ENCODE data around the gene QRFPR.
"Not testable (repeated sequence)": the region's sequence is repeated elsewhere in the genome, so short reads cannot be mapped to it uniquely, and the experiment has no call there.

QRFPR gene

DNA sequence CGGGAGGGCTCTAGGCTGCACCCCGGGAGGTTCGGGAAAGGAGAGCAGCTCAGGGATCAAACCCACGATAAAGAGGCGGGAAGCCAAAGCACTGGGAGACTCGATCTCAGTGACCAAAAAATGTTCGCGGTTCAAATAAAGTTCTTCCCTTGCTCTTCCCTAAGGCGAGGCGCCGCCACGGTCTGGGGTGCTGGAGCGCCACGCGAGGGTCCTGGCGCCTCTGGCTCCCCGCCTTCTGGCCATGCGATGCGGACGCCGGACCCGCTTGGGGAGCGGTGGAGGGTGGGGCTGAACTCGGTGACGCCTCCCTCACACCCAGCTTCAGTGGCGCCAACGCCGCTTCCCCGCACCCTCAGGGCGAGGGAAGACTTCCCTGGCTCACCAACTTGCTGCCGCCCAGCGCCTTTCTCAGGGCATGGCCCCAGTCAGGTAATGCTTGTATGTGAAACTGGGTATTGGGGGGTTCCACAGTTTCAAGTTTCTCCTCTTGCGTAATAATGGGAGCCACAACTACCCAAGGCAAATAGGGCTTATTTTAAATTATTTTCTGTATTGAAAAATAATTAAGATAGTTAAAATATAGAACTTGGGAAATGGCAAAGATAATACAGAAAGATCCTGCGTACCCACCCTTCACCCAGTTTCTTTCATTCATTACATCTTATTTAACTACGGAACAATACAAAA, at the start of gene QRFPR:
Gene QRFPR (minus strand): TSS at position 243 of the 687 bp plus-strand sequence. CDS start 371 bp downstream, outside the sequence.
- no peak for DNase-seq (ENCODE audit: low read depth)

DNA sequence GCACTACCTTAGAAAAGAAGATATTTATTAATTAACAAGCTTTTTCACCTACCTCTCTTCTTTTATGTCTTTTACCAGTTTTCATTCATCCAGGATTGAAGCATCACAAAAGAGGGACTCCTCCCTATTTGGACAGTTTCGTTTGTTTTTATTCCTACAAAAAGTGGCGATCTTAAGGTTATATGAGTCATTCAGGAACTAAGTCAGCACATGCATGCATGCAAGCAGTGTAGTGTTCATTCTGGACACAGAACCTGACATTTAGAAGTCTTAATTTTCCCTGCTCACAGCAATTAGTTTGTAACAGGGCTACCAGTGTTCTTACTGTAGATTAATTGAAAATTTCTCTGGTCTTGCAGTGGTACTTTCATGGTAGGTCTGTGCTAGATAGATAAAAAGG, 47.9 kb upstream of the QRFPR start:
- DNase-seq (ENCODE audit: low read depth), result no peak

DNA sequence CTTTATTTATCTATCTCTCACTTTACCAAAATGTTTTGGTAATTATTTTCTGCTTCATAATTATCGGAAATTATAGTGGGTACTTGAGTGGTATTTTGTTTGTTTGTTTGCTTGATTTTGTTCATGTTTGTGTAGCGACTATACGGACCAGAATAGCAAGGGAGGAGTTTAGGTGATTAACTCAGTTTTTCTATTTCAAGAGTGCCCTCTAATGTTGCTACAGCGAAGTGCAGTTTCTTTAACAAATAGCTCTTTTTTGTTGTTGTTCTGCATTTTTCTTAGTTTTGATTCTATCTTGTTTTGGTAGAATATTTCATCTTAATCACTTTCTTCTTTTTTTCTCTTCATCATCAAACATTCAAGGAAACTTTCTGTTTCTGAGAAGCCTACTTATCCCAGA, 40.8 kb upstream of the QRFPR start:
- no peak for DNase-seq (ENCODE audit: low read depth)

DNA sequence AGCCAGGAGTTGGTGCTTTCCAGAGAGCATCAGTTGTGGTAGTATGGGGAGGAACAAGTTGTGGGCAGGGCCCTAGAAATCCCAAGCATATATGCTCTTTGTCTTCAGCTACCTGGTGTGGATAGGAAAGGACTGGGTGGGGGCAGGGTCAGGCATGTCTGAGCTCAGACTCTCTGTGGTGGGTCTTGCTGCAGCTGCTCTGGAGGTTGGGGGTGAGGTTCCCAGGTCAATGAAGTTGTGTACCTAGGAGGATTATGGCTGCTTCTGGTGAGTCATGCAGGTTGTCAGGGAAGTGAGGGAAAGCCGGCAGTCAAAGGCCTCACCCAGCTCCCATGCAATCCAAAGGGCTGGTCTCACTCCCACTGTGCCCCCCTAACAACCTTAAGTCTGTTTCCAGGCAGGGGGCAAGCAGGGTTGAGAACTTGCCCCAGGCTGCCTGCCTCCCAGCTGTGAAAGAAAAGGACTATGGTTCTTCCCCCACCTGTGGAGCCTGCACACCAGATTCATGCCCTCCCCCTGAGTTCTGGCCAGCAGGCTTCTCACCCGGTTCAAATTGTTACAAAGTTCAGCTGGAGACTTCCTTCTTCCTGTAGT, 30.4 kb upstream of the QRFPR start:
- no peak for DNase-seq (ENCODE audit: low read depth)

DNA sequence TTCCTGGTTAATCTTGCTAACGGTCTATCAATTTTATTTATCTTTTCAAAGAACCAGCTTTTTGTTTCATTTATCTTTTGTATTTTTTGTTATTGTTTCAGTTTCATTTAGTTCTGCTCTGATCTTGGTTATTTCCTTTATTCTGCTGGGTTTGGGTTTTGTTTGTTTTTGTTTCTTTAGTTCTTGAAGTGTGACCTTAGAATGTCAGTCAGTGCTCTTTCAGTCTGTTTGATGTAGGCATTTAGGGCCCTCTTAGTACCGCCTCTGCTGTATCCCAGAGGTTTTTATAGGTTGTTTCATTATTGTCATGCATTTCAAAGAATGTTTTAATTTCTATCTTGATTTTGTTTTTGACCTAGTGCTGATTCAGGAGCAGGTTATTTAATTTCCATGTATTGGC, 27.7 kb upstream of the QRFPR start:
- DNase-seq (ENCODE audit: low read depth), result not testable (repeated sequence)

DNA sequence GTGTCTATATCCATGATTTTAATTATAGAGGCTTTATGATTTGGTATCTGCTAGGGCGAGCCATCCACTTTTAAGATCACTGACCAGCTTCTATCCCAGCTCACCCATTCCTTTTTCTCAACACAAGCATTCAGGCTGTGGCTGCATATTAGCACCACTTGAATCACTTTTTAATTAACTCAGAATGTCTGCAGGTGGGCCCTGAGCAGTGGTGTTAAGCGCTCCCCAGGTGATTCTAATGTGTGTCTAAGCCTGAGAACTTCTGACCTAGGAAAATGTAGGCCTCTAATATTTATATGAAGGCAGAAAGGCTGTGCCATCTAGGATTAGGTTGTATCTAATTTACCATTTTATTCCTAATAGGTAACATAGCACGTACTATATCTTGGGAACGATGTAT, 19.8 kb upstream of the QRFPR start:
- DNase-seq (ENCODE audit: low read depth), result no peak

DNA sequence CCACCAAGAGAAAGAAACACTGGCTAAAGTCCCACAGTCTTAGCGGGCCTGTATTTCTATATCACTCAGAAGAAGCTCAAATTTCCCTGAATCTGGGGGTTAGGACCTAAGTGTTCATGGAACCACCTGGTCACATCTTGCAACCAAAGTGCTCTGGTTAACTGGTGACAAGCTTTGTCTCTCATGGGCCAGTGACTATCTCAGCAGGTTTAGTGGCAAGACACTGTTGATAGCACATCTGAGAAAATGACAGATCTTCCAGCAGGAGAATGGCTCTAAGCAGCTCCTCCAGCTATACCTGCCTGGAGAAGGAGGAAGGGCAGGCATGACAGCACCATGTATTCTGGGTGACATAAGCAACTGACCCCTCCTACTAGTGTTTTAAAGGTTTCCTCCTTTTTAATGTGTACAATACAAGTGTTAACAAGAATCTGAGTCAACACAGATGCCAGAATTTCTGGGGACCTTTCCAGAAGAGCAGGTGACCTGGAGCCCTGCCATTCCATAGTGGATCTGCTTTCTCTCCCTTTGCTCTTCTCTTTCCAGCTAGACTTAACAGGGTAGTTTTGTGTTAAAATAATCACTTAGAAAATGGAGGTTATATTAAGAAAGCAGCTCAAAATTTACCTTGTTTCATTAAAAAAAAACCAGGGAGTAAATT, 17.3 kb upstream of the QRFPR start:
- DNase-seq (ENCODE audit: low read depth), result no peak

DNA sequence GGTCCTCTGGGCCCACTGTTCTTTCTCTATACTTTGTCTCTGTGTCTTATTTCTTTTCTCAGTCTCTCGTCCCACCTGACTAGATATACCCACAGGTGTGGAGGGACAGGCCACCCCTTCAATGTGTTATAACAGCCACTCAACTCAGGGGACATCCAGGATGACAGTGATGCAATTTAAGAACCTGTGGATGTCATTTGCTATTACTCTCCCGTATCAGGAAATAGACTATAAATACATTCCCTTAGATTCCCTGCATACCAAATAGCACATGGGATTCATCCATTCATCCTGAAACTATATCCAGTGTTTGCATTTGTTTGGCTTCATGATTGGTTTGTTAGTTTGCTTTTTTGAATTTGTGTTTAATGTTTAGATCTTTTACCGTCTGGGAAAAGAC, 16.6 kb upstream of the QRFPR start:
- DNase-seq (ENCODE audit: low read depth), result no peak

DNA sequence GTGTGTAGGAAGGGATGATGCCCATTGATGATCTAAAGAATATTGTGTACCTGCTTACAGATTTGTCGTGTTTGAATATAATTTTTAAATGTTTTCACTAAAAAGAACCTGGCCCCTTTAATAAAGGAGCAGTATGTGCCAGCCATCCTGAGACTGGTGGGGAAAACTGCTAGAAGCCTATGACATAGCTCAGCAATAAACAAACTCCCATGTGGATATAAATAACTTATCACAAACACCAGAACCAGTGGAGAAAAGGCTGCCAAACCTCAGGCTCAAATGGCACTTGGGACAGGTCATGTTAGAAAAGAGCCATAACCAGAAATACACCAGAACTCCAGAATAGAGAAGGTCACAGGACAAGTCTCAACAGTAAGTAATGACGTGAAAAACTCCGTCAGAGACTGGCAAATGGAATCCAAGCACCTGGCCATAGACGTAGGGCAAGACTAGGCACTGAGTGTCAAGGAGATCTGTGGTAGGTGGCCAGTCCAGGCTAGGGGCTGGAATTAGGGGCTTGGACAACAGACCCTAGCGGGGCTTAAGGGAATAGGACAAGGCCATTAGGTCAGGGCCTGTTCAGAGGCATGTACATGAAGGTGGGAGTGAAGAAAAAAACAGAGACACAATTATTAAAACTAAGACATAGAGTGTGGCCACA, 11.7 kb upstream of the QRFPR start:
- DNase-seq (ENCODE audit: low read depth), result no peak

DNA sequence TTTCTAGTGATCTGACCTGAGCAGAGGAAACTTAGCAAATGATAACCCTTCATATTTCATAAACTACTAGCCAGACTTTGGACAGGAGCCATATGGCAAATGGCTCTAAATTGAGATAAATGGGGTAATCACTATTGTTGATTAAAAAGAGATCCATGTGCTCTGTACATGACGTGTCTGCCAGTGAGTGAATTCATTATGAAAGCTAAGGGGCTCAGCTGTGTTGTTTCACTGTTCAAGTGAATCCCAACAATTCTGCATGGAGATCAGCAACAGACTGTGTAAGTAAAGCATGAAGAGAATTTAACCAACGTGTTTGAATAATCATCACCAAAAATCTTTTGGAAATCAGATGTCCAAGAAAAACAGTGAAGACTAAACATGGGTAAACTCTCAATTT, 9.5 kb upstream of the QRFPR start:
- DNase-seq (ENCODE audit: low read depth), result no peak

DNA sequence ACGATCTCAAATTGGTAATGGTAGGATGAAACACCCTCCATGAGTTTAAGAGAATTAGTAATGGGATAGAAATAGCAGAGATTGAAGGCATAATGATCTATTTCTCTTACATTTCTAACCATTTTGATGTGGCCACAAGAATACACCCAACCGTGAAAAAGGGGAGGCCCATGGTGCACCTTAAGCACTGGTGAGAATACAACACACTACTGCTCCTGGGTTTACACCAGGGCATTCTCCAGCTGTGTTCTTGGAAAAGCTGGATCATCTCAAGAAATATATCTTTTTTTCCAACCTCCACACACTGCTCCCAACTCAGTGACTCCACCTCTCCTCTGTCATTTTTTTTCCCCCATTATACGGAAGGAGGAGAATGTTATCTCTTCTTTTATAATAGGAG, 1.5 kb downstream of the QRFPR start:
- DNase-seq (ENCODE audit: low read depth), result no peak

DNA sequence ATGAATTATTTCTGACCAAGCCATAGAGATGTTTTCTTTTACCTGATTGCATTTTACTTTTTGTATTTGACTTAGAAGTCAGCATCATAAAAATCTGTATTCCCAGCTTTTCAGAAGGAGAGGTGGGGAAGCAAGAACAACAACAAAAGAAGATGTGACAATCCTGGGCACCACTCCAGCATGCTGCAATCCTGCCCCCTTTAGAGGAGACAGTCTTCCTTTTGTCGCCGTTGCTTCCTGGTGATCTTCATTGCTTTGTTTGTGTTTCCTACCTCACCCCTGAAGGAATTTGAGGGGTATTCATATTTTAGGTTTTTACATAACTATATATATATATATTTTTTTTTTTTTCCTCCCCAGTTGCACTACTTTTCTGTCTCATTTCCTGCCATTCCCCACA, 3.7 kb downstream of the QRFPR start:
- no peak for DNase-seq (ENCODE audit: low read depth)

DNA sequence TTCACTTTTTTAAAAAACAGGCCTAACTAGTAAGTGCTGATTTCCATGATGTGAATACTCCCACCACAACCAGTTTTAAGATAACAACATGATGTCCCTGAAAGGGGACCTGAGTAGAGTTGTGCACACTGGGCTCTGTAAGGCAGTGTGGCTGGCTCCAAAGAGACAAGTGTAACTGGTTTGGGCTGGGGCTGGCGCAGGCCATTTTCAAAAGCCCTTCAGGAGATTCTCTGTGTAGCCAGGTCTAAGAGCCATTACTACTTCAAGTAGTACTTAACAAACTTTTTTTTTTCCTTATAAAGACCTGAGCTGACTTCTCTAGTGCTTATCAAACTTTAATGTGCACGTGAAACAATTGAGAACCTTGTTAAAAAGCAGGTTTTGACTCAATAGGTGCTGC, 4.3 kb downstream of the QRFPR start:
- no peak for DNase-seq (ENCODE audit: low read depth)

DNA sequence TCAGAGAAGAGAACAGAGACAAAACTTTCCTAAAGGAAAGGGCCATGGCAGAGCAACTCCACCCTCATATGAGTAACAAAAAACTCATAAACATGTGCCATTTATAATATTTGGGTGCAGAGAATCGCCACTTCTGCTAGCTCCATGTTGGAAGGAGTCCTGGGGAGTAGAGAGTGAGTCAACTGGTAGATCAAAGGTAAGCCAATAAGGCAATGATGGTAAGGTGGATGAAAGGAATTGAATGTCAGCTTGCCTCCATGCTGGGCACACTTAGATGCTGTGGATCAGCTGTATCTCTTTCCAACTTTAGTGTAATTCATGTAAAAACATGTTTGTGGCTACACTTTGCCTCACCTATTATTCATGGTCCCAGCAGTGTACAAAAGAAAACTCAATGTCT, 4.7 kb downstream of the QRFPR start:
- no peak for DNase-seq (ENCODE audit: low read depth)

DNA sequence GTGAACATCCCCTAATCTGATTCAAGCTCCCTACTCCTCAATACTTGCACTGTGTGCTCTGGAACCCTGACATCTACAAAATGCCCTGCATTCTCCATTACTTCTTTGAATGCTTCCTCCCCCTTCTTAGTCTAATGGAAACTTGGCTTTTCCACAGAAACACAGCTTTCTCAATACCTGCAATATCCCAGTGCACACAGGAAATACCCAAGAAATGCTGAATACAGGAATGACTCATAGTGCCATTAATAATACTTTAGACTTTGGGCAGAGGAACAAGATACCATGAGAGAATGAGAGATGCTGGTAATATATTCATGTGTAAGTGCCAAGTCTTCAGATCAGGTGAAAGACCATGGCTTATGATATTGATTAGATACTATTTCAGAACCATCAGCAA, 5.6 kb downstream of the QRFPR start:
- DNase-seq (ENCODE audit: low read depth), result no peak

DNA sequence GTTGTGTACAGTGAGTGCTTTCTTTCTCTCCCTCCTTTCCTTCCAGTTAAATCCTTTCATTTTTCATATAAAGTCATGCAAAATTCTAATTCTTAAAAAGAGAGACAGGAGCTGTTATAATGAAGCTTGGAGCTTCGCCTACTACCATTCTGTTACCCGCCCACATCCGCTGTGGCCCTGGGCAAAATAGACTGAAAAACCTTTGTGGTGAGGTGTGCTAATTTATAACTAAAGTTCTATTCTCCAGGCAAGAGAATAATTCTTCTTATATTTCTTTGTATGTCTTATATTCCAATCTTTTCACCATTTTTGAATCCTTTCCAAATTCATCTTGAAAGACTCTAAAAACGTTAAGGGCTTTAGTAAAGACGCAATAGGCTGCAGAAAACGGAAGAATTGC, 7.0 kb downstream of the QRFPR start:
- no peak for DNase-seq (ENCODE audit: low read depth)

DNA sequence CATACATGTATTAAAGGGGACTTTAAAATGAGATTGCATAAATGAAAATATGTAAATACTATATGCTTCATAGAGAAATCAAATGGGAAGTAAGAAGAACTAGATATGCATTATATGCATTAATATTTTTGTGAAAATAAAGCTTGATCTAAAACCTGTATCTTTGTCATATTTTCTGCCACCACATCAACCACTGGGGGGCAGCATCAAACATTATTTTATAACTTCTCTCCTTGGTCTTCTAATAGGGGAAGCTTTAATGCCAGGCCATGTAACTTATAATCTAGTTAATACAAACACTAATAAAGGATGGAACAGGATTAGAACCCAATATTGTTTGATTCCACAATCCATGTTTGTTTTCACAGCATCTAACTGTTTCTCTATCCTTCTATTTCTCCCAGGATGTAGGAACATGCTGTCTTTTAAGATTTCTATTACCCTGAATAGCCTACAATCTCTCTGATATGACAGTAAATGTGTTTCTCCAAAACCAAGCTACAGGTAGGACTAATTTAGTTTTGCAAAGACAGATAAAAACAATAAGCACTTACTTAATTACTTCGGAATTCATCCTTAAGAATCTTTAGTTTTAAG, 10.0 kb downstream of the QRFPR start:
- DNase-seq (ENCODE audit: low read depth), result no peak

DNA sequence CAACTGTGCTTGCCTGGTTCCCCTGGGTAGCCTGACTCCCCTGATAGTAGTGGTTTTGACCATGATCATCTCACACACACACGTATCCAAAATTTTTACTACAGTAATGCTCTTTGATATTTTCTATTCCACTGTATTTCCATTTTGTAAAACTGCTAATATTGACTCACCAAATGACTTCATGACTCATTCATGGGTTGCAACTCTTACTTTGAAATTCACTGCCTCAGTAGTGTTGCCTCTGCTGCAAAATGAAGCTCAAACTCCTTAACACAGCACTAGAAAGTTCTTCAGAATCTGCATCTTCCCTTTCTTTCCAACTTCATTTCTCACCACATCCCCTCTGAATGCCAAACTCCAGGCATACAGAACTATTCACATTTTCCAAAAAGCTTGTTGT, 20.3 kb downstream of the QRFPR start:
- DNase-seq (ENCODE audit: low read depth), result no peak

DNA sequence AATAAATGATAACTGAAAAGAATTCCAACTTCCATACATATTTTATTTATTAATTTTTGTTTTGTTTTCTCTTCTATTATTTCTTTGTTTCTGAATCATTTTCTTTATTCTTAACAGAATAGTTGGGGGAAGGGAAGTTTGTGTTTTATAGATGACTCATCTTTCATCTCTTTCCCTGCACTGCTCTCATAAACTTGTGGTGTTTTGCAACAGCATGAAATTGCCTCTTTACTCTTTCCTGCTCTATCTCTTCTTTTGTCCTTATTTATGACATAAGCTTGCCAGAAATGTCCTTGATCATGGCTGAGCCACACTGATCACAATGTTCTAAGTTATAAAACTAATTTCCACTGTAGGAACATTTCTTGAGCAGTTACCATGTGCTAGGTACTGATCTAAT, 22.3 kb downstream of the QRFPR start:
- DNase-seq (ENCODE audit: low read depth), result no peak

DNA sequence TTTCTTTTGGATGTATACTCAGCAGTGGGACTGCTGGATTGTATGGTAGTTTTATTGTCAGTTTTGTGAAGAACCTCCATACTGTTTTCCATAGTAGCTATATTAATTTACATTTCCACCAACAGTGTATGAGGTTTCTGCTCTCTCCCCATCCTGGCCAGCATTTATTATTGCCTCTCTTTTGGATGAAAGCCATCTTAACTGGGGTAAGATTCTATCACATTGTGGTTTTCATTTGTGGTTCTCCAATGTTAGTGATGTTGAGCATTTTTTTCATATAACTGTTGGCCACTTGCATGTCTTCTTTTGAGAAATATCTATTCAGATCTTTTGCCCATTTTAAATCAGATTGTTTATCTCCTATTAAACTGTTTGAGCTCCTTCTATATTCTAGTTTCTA, 27.6 kb downstream of the QRFPR start:
- DNase-seq (ENCODE audit: low read depth), result no peak

DNA sequence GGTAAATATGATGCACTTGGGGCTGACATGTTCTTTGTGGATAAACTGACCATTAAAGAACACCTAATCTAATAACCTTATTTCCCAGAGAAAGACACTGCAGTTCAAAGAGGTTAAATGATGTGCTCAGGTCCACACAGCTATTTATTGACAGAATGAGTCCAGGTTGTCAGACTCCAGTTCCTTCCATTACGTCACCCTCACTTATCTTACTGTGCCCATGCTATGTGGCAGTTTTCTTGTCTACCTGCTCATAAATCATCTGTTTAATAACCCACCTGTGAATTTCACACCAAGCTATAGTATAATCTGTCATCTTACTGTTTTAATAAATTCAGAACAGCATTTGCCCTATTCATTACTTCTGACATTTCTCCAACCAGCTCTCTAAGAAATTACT, 36.7 kb downstream of the QRFPR start:
- DNase-seq (ENCODE audit: low read depth), result no peak

DNA sequence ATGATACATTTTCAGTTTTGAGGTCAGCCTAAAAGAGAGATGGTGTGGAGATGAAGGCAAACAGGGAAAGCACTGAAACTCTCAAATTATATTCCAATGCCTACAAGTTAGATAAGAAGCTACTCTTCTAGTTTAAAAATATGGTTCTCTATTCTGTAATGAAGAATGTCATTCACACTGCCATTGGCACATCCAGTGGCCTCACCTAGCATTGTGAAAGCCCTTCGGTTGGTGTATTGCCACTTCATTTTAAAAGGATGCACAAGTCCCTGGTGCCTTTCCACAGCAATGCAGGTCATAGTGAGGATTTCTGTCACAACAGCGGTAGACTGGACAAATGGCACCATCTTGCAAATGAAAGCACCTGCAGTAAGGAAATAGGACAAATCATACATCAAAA, 40.6 kb downstream of the QRFPR start:
- DNase-seq (ENCODE audit: low read depth), result no peak

DNA sequence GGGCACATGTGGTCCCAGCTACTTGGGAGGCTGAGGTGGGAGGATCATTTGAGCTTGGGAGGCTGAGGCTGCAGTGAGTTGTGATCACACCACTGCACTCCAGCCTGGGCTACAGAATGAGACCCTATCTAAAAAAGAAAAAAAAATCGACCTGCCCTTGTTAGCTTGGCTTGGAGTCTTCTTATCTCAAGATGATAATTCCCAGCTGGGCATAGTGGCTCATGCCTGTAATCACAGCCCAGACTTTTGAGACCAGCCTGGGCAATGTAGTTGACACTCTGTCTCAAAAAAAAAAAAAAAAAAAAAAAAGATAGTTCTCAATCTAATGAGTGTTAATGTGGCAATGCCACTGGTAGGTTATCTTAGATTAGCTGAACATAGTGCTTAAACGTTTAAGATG, 41.0 kb downstream of the QRFPR start:
- no peak for DNase-seq (ENCODE audit: low read depth)

Data from stimulated activated CD4-positive, alpha-beta T cell treated with anti-CD3 and anti-CD28 coated beads, Interleukin-2, amount 100 ng/mL, for 4 hours (primary cell).